Effector memory CD8-positive, alpha-beta T cell (primary cell): Measurements from ENCODE around the gene NIF3L1.

Experiments used
- ATAC-seq: fragments of 150-1000 bp; cut with Tn5 transposase; replicated peaks from 2 replicates; pipeline ENCODE4 v1.10.0; 2021; ENCODE audit warnings: mild to moderate bottlenecking, moderate library complexity
- DNase-seq, 3 experiments: peaks; one replicate each; pipeline ENCODE4 v3.0.0; 2021
- H3K27ac Mint-ChIP-seq, 2 donors: one replicate each; pipeline ENCODE4 v1.8.0; 2022; ENCODE audit warnings: mild to moderate bottlenecking in 2 of 2, mixed read lengths in 2 of 2, moderate library complexity in 2 of 2
- H3K27me3 Mint-ChIP-seq, 2 donors: one replicate each; pipeline ENCODE4 v1.8.0; 2022; ENCODE audit warnings: mixed read lengths in 2 of 2
- H3K36me3 Mint-ChIP-seq: one replicate; pipeline ENCODE4 v1.8.0; 2022; ENCODE audit warnings: mild to moderate bottlenecking, moderate library complexity, mixed read lengths; ENCODE audit not compliant: insufficient read depth
- H3K4me1 Mint-ChIP-seq, 2 donors: one replicate each; pipeline ENCODE4 v1.8.0; 2022; ENCODE audit warnings: low read depth in 2 of 2, mixed read lengths in 2 of 2
- H3K4me3 Mint-ChIP-seq, 2 donors: one replicate each; pipeline ENCODE4 v1.8.0; 2022; ENCODE audit warnings: mild to moderate bottlenecking in 2 of 2, mixed read lengths in 2 of 2, moderate library complexity in 2 of 2
- H3K9me3 Mint-ChIP-seq, 2 donors: one replicate each; pipeline ENCODE4 v1.8.0; 2022; ENCODE audit warnings: mixed read lengths in 2 of 2

Gene NIF3L1

DNA sequence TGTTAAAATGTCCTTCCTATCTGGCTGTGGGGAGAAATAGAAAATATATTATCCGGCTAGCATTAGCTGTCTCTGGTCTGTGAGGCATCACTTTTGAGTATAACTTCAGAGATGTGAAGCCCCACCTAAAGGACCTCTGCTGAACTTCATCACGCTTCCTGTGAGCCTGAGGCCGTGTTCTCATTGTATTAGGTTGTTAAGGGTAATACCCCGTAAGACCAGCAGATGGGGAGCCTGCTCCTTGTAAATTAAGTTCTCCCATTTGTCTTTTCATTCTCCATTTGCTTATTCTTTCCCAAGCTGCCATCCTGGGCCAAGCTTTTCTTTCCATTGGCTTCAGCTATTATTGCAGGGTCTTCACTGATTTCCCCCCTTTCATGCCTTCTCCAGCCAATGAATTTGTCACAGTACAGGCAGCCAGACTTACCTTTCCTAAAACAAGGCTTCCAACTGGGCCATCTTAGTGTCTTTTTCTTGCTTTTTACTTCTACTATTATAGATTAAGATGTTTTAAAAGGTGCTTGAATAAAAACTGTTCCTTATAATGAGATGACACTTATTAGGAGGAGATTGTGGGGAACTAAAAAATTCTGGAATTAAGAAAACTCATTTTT lies 12.4 kb downstream of the NIF3L1 start:
- peak overlapping the region; percentile 23 to 29 for H3K27ac Mint-ChIP-seq
- no peaks in the 10 kb centered on the region for H3K9me3 Mint-ChIP-seq
- peaks cover 44% of the 10 kb centered on the region for H3K36me3 Mint-ChIP-seq
- H3K27me3 Mint-ChIP-seq, result no peaks in the 10 kb centered on the region
- peaks cover 2 to 7% of the 10 kb centered on the region in 2 donors for H3K4me1 Mint-ChIP-seq
- DNase-seq (peak; percentile 69 to 80 (median 72)), ATAC-seq (peak; percentile 100)
- no peak overlapping the region for H3K4me3 Mint-ChIP-seq

DNA sequence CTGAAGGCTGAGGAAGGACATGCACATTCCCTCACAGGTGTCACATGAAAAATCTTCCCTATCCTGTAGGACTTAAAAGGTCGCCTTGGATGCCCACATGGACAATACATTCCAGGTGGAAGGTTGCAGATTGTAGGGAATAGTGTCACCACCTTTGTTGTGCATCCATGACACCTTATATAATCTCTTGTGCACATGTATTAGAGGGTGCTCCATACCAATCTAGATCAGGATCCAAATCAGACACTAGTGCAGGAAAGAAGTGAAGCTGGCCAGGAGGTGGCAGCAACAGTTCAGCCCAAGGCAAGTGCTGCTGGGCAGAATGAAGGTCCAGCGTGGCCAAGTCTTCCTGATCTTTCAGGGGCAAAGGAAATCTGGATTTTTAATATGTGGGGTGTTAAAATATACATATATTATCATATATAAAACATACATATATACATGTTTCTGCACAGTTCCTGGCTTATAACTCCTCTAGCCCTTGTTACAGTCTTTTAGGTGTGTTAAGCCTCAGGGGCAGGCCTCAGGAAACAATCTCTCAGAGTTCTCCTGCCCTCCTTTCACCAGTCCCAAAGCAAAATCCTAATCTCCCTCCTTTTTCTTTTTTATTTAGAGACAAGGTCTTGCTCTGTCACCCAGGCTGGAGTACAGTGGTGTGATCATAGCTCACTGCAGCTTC lies 16.6 kb downstream of the NIF3L1 start:
- no peak for ATAC-seq
- no peaks in the 10 kb centered on the region for H3K27me3 Mint-ChIP-seq
- H3K36me3 Mint-ChIP-seq, result peaks cover 57% of the 10 kb centered on the region
- DNase-seq, result peak; percentile 22 to 29 (median 23)
- no peak overlapping the region for H3K4me3 Mint-ChIP-seq
- H3K27ac Mint-ChIP-seq, result peak overlapping the region; percentile 4 to 32
- no peaks in the 10 kb centered on the region for H3K9me3 Mint-ChIP-seq
- peaks cover 2 to 7% of the 10 kb centered on the region in 2 donors for H3K4me1 Mint-ChIP-seq

DNA sequence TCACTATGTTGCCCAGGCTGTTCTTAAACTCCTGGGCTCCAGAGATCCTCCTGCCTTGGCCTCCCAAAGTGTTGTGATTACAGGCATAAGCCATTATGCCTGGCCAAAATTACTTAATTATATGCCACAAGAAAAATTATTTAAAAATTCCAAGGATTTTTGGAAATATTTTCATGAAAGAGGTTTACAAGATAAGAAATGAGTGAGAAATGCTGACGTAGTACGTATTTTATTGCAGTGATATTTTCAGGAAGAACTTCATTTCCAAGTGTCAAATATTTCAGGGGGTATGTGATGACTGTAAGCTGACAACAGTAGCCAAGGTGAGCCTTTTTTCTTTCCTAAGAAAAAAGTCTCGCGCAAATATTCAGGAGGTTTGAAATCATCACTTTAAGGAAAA lies 20.8 kb downstream of the NIF3L1 start:
- peaks cover 68% of the 10 kb centered on the region for H3K36me3 Mint-ChIP-seq
- ATAC-seq, result no peak
- DNase-seq, result no peak
- H3K9me3 Mint-ChIP-seq, result no peaks in the 10 kb centered on the region
- H3K27me3 Mint-ChIP-seq, result no peaks in the 10 kb centered on the region
- no peak overlapping the region for H3K4me3 Mint-ChIP-seq
- no peak overlapping the region for H3K27ac Mint-ChIP-seq
- no peaks in the 10 kb centered on the region for H3K4me1 Mint-ChIP-seq

DNA sequence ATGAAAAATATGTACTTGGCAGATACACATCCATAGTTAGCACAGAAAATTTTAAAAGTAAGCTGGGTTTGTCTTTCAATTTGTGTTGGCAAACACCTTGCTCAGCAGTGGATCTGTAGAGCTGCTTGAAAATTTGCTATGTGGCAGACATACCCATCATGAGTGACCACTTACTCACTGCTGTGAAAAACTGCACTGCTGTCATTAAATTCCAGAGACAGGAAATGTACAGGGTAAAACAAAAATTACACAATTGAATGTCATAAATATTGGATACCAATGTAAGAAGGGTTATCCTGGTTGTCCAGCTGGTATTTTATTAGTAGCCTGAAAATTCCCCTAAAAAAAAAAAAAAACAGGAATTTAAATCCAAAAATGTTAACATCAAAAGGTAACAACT lies 24.5 kb downstream of the NIF3L1 start:
- peaks cover 87% of the 10 kb centered on the region for H3K36me3 Mint-ChIP-seq
- no peak overlapping the region for H3K27ac Mint-ChIP-seq
- no peak for DNase-seq
- H3K4me3 Mint-ChIP-seq, result no peak overlapping the region
- no peaks in the 10 kb centered on the region for H3K9me3 Mint-ChIP-seq
- no peaks in the 10 kb centered on the region for H3K4me1 Mint-ChIP-seq
- no peak for ATAC-seq
- H3K27me3 Mint-ChIP-seq, result no peaks in the 10 kb centered on the region

DNA sequence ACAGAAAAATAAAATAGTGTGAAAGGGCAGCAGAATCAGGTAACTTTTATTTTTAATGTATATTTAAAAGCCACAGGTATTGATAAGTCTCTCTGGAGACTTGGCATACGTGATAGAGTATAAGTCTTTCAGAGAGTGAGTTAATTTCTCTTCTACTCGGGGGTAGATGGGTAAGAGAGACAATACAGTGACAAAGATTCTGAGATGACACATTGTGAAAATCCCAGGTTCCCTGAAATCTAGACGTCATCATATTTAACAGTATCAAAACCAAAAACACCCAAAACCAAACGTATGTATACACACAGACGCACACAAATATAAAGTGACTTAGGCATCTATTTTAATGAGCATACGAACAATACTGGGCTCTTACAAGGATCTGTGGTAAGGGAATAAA lies 33.3 kb downstream of the NIF3L1 start:
- H3K4me1 Mint-ChIP-seq, result no peaks in the 10 kb centered on the region
- no peaks in the 10 kb centered on the region for H3K27me3 Mint-ChIP-seq
- no peak overlapping the region for H3K4me3 Mint-ChIP-seq
- no peaks in the 10 kb centered on the region for H3K9me3 Mint-ChIP-seq
- ATAC-seq, result no peak
- no peak for DNase-seq
- H3K36me3 Mint-ChIP-seq, result peaks cover 71% of the 10 kb centered on the region
- peak overlapping the region in 1 of 2 donors; percentile 89 for H3K27ac Mint-ChIP-seq

DNA sequence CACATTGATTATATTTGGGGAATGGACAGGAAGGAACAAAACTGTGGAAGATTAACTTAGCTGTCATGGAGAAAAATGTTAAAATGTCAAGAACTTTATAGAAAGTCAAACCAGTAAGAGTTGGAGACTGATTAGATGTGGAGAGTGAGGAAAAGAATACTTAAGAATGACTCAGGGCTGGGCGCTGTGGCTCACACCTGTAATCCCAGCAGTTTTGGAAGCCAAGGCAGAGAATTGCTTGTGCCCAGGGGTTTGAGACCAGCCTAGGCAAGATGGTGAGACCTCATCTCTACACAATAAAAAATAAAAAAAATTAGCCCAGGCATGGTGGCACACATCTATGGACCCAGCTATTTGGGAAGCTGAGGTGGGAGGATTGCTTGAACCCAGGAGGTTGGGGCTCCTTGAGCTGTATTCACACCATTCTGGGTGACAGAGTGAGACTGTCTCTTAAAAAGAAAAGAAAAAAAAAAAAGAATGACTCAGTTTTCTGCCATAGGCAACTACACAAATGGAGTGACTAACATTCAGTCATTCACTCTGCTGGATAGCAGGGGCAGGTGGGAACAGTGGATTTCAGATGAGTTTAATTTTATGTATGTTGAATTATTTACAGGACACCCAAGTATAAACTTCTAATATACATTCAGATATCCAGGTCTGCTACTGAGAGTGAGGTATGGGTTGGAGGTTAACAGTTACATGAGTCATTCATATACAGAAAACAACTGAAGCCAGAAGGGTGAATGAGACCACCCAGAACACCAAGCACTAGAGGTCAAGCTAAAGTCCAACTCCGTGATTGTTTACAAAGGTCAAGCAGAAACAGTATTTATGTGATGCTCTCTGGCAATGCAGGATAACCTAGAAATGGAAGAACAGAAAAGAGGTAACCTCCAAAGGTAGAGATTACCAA lies 40.4 kb downstream of the NIF3L1 start:
- no peaks in the 10 kb centered on the region for H3K27me3 Mint-ChIP-seq

DNA sequence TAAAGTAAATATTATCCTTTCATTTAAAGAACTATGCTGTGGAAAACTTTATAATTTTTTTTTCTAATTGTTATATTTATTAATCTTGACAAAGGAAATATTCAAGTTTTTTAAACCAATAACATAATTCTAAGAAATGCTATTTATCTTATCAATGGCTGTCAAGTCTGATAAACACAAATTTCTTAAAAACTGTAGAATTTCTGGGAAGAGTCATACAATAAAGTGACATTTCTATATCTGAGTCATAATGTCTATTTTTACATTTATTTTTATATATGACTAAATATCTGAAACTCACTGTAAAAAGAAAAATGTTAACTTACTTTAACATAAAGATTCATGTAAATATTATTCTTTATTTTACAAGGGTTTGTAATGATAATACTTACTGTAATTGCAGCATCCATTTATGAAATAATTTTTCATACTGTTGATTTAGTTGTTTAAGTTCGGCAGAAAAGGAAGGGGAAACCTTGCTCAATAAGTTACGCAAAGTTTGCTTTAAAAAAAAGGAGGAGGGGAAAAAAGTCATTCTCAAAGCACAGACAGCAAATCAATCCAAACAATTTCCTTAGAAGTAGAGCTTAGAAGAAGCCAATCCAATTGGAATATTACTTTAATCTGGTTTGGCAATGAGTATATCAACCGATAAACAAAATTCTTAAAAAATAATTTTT lies 41.9 kb downstream of the NIF3L1 start:
- Mint-ChIP-seq H3K4me3 (no peak overlapping the region), H3K9me3 (no peaks in the 10 kb centered on the region), H3K4me1 (no peaks in the 10 kb centered on the region), H3K27ac (peak overlapping the region in 1 of 2 donors; percentile 65), H3K27me3 (no peaks in the 10 kb centered on the region), H3K36me3 (peaks cover 73% of the 10 kb centered on the region)
- ATAC-seq, result no peak
- DNase-seq, result no peak

More for the DNA sequence above, 40.4 kb downstream of the NIF3L1 start:
- ATAC-seq, result no peak
- DNase-seq, result no peak
- peaks cover 66% of the 10 kb centered on the region for H3K36me3 Mint-ChIP-seq
- H3K4me3 Mint-ChIP-seq, result no peak overlapping the region
- peak overlapping the region in 1 of 2 donors; percentile 76 for H3K27ac Mint-ChIP-seq
- H3K4me1 Mint-ChIP-seq, result no peaks in the 10 kb centered on the region
- H3K9me3 Mint-ChIP-seq, result no peaks in the 10 kb centered on the region

DNA sequence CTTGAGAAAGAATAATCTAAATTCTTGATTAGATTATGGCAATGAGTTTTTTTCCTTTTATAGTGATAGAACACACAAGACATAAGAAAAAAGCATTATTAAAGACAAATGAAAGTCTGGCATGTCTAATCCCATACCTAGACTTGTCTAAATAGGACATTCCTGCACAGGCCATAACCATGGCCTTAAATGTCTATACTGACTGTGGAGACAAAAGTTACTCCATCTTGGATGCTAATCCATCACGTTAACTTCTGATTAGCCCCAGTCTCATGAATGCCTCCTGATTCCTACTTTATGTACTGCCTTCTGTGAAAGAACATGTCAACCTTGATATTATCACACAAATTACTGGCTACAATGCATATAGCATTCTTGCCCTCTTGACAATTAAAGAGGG lies 50.7 kb downstream of the NIF3L1 start:
- Mint-ChIP-seq H3K36me3 (peaks cover 71% of the 10 kb centered on the region), H3K27me3 (no peaks in the 10 kb centered on the region), H3K9me3 (no peaks in the 10 kb centered on the region), H3K4me1 (peaks cover 2 to 4% of the 10 kb centered on the region in 2 donors), H3K27ac (no peak overlapping the region), H3K4me3 (no peak overlapping the region)
- no peak for DNase-seq
- no peak for ATAC-seq

DNA sequence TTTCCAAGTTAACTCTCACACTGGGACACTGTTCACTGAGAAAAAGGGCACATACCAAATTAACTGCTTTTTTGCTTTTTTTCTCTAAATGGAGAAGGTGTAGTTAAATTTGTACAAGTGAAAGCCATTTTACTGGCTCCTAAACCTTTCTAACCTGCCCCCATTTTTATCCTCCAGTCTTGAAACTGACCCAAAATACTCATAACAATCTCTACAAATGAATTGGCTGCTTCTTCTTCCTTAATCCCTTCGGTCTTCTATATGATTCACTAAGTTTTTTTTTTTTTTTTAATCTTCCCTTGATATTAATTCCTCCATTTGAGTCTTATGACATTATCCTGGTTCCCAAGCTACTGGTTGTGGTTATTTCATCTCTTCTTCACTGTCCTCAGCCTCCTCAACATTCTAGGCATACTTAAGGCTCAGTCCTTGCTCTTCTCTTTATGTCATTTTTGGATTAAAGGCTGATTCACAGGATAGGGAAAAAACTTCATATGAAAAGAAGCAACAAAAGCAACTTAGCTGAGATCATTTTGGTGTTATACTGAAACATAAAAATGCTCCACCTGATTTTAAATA lies 54.4 kb downstream of the NIF3L1 start:
- H3K36me3 Mint-ChIP-seq, result peaks cover 76% of the 10 kb centered on the region
- no peak overlapping the region for H3K4me3 Mint-ChIP-seq
- ATAC-seq (no peak), DNase-seq (no peak)
- H3K4me1 Mint-ChIP-seq, result peaks cover 2 to 4% of the 10 kb centered on the region in 2 donors
- H3K27me3 Mint-ChIP-seq, result no peaks in the 10 kb centered on the region
- H3K9me3 Mint-ChIP-seq, result no peaks in the 10 kb centered on the region
- H3K27ac Mint-ChIP-seq, result peak overlapping the region; percentile 2 to 47

DNA sequence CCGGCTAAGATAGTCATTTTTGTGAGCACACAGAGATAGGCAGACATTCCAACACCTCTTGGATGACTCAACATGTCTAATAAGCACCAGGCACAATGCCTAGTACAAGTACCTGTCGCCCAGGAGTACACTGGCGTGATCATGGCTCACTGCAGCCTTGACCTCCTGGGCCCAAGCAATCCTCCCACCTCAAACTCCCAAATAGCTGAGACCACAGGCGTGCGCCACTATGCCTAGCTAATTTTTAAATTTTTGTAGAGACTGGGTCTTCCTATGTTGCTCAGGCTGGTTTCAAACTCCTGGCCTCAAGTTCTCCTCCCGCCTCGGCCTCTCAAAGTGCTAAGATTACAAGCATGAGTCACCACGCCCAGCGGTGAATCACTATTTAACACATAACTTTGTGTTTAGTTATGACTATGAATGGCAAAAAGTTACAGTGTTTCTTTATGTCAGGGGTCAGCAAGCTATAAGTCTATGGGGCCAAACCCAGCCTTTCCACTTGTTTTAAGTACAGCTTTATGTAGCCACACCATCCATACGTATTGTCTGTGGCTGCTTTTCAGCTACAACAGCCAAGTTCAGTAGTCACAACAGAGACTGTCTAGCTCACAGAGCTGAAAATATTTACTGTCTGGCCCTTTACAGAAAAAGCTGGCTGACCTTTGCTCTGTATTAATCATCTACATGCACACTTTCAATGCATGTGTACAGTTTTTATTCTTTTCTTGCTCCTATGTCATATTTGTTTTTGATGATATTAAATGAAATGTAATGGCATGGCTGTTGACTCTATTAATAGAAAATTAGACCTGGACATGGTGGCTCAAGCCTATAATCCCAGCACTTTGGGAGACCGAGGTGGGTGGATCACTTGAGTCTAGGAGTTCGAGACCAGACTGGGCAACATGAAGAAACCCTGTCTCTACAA lies 55.6 kb downstream of the NIF3L1 start:
- Mint-ChIP-seq H3K9me3 (no peaks in the 10 kb centered on the region), H3K27me3 (no peaks in the 10 kb centered on the region), H3K4me3 (no peak overlapping the region), H3K4me1 (peaks cover 2 to 4% of the 10 kb centered on the region in 2 donors), H3K27ac (peak overlapping the region; percentile 47 to 82), H3K36me3 (peaks cover 76% of the 10 kb centered on the region)
- ATAC-seq (no peak), DNase-seq (no peak)

DNA sequence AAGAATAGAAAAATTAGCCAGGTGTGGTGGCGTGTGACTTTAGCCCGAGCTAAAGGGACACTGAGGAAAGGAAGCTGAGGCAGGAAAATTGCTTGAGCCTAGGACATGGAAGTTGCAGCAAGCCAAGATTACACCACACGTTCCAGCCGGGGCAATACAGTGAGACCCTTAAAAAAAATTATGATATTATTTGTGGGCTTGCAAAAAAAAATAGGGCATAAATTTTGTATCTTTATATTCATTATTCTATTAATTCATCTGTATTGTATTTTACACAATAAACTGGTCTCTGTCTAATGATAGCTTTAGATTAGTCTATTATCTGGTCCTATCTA lies 56.2 kb downstream of the NIF3L1 start:
- ATAC-seq (no peak), DNase-seq (no peak)
- H3K9me3 Mint-ChIP-seq, result no peaks in the 10 kb centered on the region
- H3K27me3 Mint-ChIP-seq, result no peaks in the 10 kb centered on the region
- no peak overlapping the region for H3K4me3 Mint-ChIP-seq
- H3K36me3 Mint-ChIP-seq, result peaks cover 81% of the 10 kb centered on the region
- peaks cover 2 to 4% of the 10 kb centered on the region in 2 donors for H3K4me1 Mint-ChIP-seq
- H3K27ac Mint-ChIP-seq, result peak overlapping the region in 1 of 2 donors; percentile 82

DNA sequence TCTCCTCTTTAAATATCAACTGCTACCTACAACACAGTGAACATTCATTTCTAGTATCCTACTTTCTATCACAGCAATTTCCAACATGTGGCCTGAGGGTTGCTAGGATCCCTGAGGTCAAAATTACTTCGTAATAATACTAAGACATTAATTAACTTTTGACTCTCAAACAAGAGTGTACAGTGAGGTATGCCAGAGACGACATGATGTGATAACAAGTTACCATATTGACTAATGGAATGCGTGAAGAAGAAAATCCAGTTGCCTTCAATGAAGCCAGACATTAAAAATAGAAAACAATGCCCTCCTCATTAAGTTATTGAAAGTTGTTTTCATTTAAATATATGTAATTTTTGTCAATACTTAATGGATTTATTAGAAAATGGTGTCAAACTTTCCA lies 61.2 kb downstream of the NIF3L1 start:
- Mint-ChIP-seq H3K27ac (peak overlapping the region in 1 of 2 donors; percentile 65), H3K4me3 (no peak overlapping the region), H3K4me1 (no peaks in the 10 kb centered on the region), H3K36me3 (peaks cover 70% of the 10 kb centered on the region), H3K9me3 (no peaks in the 10 kb centered on the region), H3K27me3 (no peaks in the 10 kb centered on the region)
- no peak for ATAC-seq
- no peak for DNase-seq
